Neural cell (in vitro differentiated cells): ENCODE results near the gene ERGIC3. TPM values are rescaled to one million over a fixed set of nuclear protein-coding genes. Genes with fewer than 3 reads are reported as not detected.

ENCODE experiments used
- H2AFZ ChIP-seq: fragments of 200-600, 300-800 bp; sonication (generic), shearing (Covaris generic); 2 replicates; pipeline ENCODE4 v1.6.0; 2014; ENCODE audit warnings: low read depth, mild to moderate bottlenecking, antibody characterized with exemption, low read length, moderate library complexity
- H3F3A ChIP-seq: fragments of 200-600 bp; shearing (Covaris generic); 2 replicates; pipeline ENCODE4 v1.6.1; 2016; ENCODE audit warnings: mild to moderate bottlenecking, moderate library complexity, mixed read lengths, antibody characterized with exemption, low read length; ENCODE audit not compliant: insufficient read depth, poor library complexity, severe bottlenecking
- H3K27ac ChIP-seq: fragments of 200-600, 300-800 bp; sonication (generic), shearing (Covaris generic); 2 replicates; pipeline ENCODE4 v1.5.1; 2014; ENCODE audit warnings: mild to moderate bottlenecking, low read length, moderate library complexity
- H3K27me3 ChIP-seq: fragments of 300-800, 200-600 bp; sonication (generic), shearing (Covaris generic); 2 replicates; pipeline ENCODE4 v1.6.0; 2014; ENCODE audit warnings: mild to moderate bottlenecking, low read depth, low read length, moderate library complexity; ENCODE audit not compliant: insufficient read depth
- H3K36me3 ChIP-seq: fragments of 300-800, 200-600 bp; sonication (generic), shearing (Covaris generic); 2 replicates; pipeline ENCODE4 v1.5.1; 2014; ENCODE audit warnings: mild to moderate bottlenecking, antibody characterized with exemption, low read length, moderate library complexity; ENCODE audit not compliant: insufficient read depth
- H3K4me2 ChIP-seq: fragments of 300-800, 200-600 bp; sonication (generic), shearing (Covaris generic); 2 replicates; pipeline ENCODE4 v1.6.0; 2014; ENCODE audit warnings: mild to moderate bottlenecking, low read length
- H3K4me3 ChIP-seq: fragments of 300-800, 200-600 bp; sonication (generic), shearing (Covaris generic); 2 replicates; pipeline ENCODE4 v1.5.1; 2014; ENCODE audit warnings: mild to moderate bottlenecking, low read length, moderate library complexity
- H3K79me2 ChIP-seq: fragments of 200-600 bp; shearing (Covaris generic); replicated peaks from 2 replicates; pipeline ENCODE4 v1.6.0; 2014; ENCODE audit warnings: mild to moderate bottlenecking, low read length, moderate library complexity; ENCODE audit not compliant: insufficient read depth
- H3K9ac ChIP-seq: fragments of 300-800, 200-600 bp; sonication (generic), shearing (Covaris generic); 2 replicates; pipeline ENCODE4 v1.6.1; 2016; ENCODE audit warnings: mild to moderate bottlenecking, low read length, mixed read lengths
- H3K9me2 ChIP-seq: fragments of 200-600 bp; shearing (Covaris generic); 2 replicates; pipeline ENCODE4 v1.6.1; 2016; ENCODE audit warnings: mild to moderate bottlenecking, low read length, mixed read lengths; ENCODE audit not compliant: insufficient read depth
- H3K9me3 ChIP-seq: fragments of 200-600, 300-800 bp; sonication (generic), shearing (Covaris generic); 2 replicates; pipeline ENCODE4 v1.6.1; 2016; ENCODE audit warnings: mild to moderate bottlenecking, mixed run types, low read length, moderate library complexity, mixed read lengths
- H4K20me1 ChIP-seq: fragments of 200-600 bp; shearing (Covaris generic); 2 replicates; pipeline ENCODE4 v1.6.1; 2016; ENCODE audit warnings: mild to moderate bottlenecking, mixed run types; ENCODE audit not compliant: insufficient read depth
- CTCF ChIP-seq: fragments of 450-650 bp; IDR thresholded peaks from 2 replicates; pipeline ENCODE4 v1.5.1; 2014; ENCODE audit warnings: antibody characterized with exemption, mild to moderate bottlenecking, moderate library complexity; ENCODE audit not compliant: poor library complexity, severe bottlenecking
- EP300 ChIP-seq: fragments of 450-650 bp; conservative IDR thresholded peaks from 2 replicates; pipeline ENCODE4 v1.6.1; 2014; ENCODE audit warnings: antibody characterized with exemption, mild to moderate bottlenecking, moderate library complexity; ENCODE audit not compliant: poor library complexity, severe bottlenecking
- EZH2 ChIP-seq: fragments of 200-600, 300-800 bp; shearing (Covaris generic), sonication (generic); IDR thresholded peaks from 2 replicates; pipeline ENCODE4 v1.6.1; 2014; ENCODE audit warnings: antibody characterized with exemption, low read length, borderline replicate concordance, mild to moderate bottlenecking; ENCODE audit not compliant: insufficient read depth, poor library complexity, severe bottlenecking
- MXI1 ChIP-seq: fragments of 450-650 bp; conservative IDR thresholded peaks from 2 replicates; pipeline ENCODE4 v1.6.1; 2014; ENCODE audit warnings: antibody characterized with exemption, mild to moderate bottlenecking; ENCODE audit not compliant: poor library complexity, severe bottlenecking
- POLR2AphosphoS5 ChIP-seq: IDR thresholded peaks from 2 replicates; pipeline ENCODE4 v1.6.1; 2012
- RAD21 ChIP-seq: fragments of 450-650 bp; conservative IDR thresholded peaks from 2 replicates; pipeline ENCODE4 v1.6.1; 2014; ENCODE audit warnings: antibody characterized with exemption, mild to moderate bottlenecking, moderate library complexity
- REST ChIP-seq: IDR thresholded peaks from 2 replicates; pipeline ENCODE4 v1.6.1; 2012; ENCODE audit warnings: borderline replicate concordance
- SMC3 ChIP-seq: fragments of 450-650 bp; conservative IDR thresholded peaks from 2 replicates; pipeline ENCODE4 v1.6.1; 2014; ENCODE audit warnings: antibody characterized with exemption, mild to moderate bottlenecking, moderate library complexity; ENCODE audit not compliant: poor library complexity
- TAF1 ChIP-seq: IDR thresholded peaks from 2 replicates; pipeline ENCODE4 v1.6.1; 2012; ENCODE audit warnings: low read depth
- polyA plus RNA-seq: library from polyadenylated mRNA; depleted of rRNA; stranded (reverse); fragments of >200 nt; gene quantifications from 2 replicates; pipeline ENCODE4 v1.2.3, GENCODE V29; 2014

ERGIC3 gene
- polyA plus RNA-seq, 1 donor from 2014 or later = 385 TPM

GRCh38 chr20:35503281-35503680, 38.6 kb upstream of the ERGIC3 start:
- Histone ChIP-seq H2AFZ (no peak overlapping the region), H3K9ac (no peak overlapping the region), H3K9me2 (no peaks in the 10 kb centered on the region), H3K4me2 (no peak overlapping the region), H3F3A (no peaks in the 10 kb centered on the region), H4K20me1 (no peaks in the 10 kb centered on the region), H3K9me3 (no peaks in the 10 kb centered on the region), H3K27ac (no peak overlapping the region), H3K27me3 (no peaks in the 10 kb centered on the region), H3K4me3 (no peak overlapping the region), H3K79me2 (no peaks in the 10 kb centered on the region), H3K36me3 (peaks cover 2% of the 10 kb centered on the region)
- TF ChIP-seq SMC3 = no peak
- no peak for TF ChIP-seq TAF1
- no peak for TF ChIP-seq REST
- TF ChIP-seq RAD21 = no peak
- no peak for TF ChIP-seq MXI1
- no peak for TF ChIP-seq POLR2AphosphoS5
- no peak for TF ChIP-seq EZH2
- TF ChIP-seq CTCF = no peak
- TF ChIP-seq EP300 = no peak

GRCh38 chr20:35503841-35504561, 37.9 kb upstream of the ERGIC3 start:
- Histone ChIP-seq H3K36me3 (no peaks in the 10 kb centered on the region), H3K4me2 (no peak overlapping the region), H3K4me3 (no peak overlapping the region), H3K9ac (no peak overlapping the region), H3F3A (no peaks in the 10 kb centered on the region), H4K20me1 (no peaks in the 10 kb centered on the region), H3K27ac (no peak overlapping the region), H3K27me3 (no peaks in the 10 kb centered on the region), H3K79me2 (no peaks in the 10 kb centered on the region), H3K9me2 (no peaks in the 10 kb centered on the region), H3K9me3 (no peaks in the 10 kb centered on the region), H2AFZ (no peak overlapping the region)
- no peak for TF ChIP-seq TAF1
- TF ChIP-seq RAD21 = no peak
- TF ChIP-seq EZH2 = no peak
- TF ChIP-seq POLR2AphosphoS5 = no peak
- TF ChIP-seq EP300 = no peak
- no peak for TF ChIP-seq MXI1
- TF ChIP-seq SMC3 = no peak
- TF ChIP-seq CTCF = no peak
- no peak for TF ChIP-seq REST
